Mucosa of descending colon (tissue), 3 donors: ENCODE data around the gene RTKN2. TPM values are rescaled to one million over a fixed set of nuclear protein-coding genes. Genes with fewer than 3 reads are reported as not detected.

Experiments used
- ATAC-seq: fragments of 200-7000 bp; cut with Tn5 transposase; one replicate; pipeline ENCODE4 v1.9.1; 2020; ENCODE audit warnings: mild to moderate bottlenecking, moderate library complexity
- DNase-seq, 3 donors: peaks; one replicate each; pipeline ENCODE4 v3.0.0-alpha.2; 2020
- H3K36me3 ChIP-seq: fragments of 200-600 bp; one replicate; pipeline ENCODE4 v1.8.0; 2021; ENCODE audit warnings: low read depth, mild to moderate bottlenecking
- H3K4me1 ChIP-seq: fragments of 200-600 bp; one replicate; pipeline ENCODE4 v1.8.0; 2021; ENCODE audit warnings: low read depth, mild to moderate bottlenecking
- H3K4me3 ChIP-seq: fragments of 200-600 bp; one replicate; pipeline ENCODE4 v1.8.0; 2021; ENCODE audit warnings: mild to moderate bottlenecking
- H3K9me3 ChIP-seq: fragments of 200-600 bp; one replicate; pipeline ENCODE4 v1.8.0; 2021; ENCODE audit warnings: mild to moderate bottlenecking
- CTCF ChIP-seq: fragments of 200-600 bp; IDR thresholded peaks from one replicate; pipeline ENCODE4 v1.8.0; 2022; ENCODE audit warnings: antibody characterized with exemption, mild to moderate bottlenecking
- intact Hi-C, 2 donors: fragments of 100-400 bp; cut with DNase I in 1 of 2; cut with micrococcal nuclease in 1 of 2; formaldehyde crosslinking; loops; one replicate each; pipeline versions ENCODE4 v1.11.0 to v1.11.1; 2022; cut with DNase I, micrococcal nuclease
- total RNA-seq, 3 donors: library from RNA; stranded (reverse); fragmentation: NEBNext Ultra II Directional in 2 of 3; extraction: Animal tissue kit (Norgen Biotek cat#: 25700) in 2 of 3; gene quantifications; one replicate each; pipeline versions ENCODE4 v1.2.1 to v1.2.4, GENCODE V29; 2021 to 2023
- donor health status: DM: no; HTN: no; CAD: no; lungs with moderate emphysema.
- donor health status: DM: no; HTN: no; CAD: no.
- donor health status: DM: no; HTN: yes; CAD: no.

RTKN2 gene
- total RNA-seq, 3 donors from 2014 or later, result 0.70 to 4.3 (median 1.8) TPM

GRCh38 chr10:62194924-62195674 lies 73.5 kb downstream of the RTKN2 start:
- intact Hi-C loops, result no loop called here
- Histone ChIP-seq H3K4me3 (no peak overlapping the region), H3K9me3 (no peaks in the 10 kb centered on the region), H3K4me1 (no peaks in the 10 kb centered on the region), H3K36me3 (no peaks in the 10 kb centered on the region)
- ATAC-seq, result peak; percentile 71
- no peak for TF ChIP-seq CTCF
- no peak for DNase-seq

- no peaks in the 10 kb centered on the region for H3K9me3 ChIP-seq
- TF ChIP-seq CTCF, result no peak
- no peak for DNase-seq
- no peaks in the 10 kb centered on the region for H3K4me1 ChIP-seq
- ATAC-seq, result no peak
- intact Hi-C loops, result no loop called here
- H3K36me3 ChIP-seq, result no peaks in the 10 kb centered on the region
- H3K4me3 ChIP-seq, result no peak overlapping the region
These were observed 75.2 kb downstream of the RTKN2 start for GRCh38 chr10:62193479-62193878.

GRCh38 chr10:62189131-62189530 lies 79.5 kb downstream of the RTKN2 start:
- no peak overlapping the region for H3K4me3 ChIP-seq
- no peaks in the 10 kb centered on the region for H3K36me3 ChIP-seq
- ATAC-seq (no peak), DNase-seq (no peak)
- intact Hi-C loops, result no loop called here
- H3K9me3 ChIP-seq, result no peaks in the 10 kb centered on the region
- no peaks in the 10 kb centered on the region for H3K4me1 ChIP-seq
- no peak for TF ChIP-seq CTCF

- no peak for ATAC-seq
- H3K36me3 ChIP-seq, result no peaks in the 10 kb centered on the region
- H3K4me1 ChIP-seq, result no peaks in the 10 kb centered on the region
- intact Hi-C loops, result no loop called here
- no peaks in the 10 kb centered on the region for H3K9me3 ChIP-seq
- TF ChIP-seq CTCF, result no peak
- no peak for DNase-seq
- H3K4me3 ChIP-seq, result no peak overlapping the region
These were observed 80.5 kb downstream of the RTKN2 start for GRCh38 chr10:62188021-62188616.

- no peak for ATAC-seq
These were observed 81.5 kb downstream of the RTKN2 start for GRCh38 chr10:62186999-62187675.

More at GRCh38 chr10:62186999-62187675, 81.5 kb downstream of the RTKN2 start:
- intact Hi-C loops, result no loop called here
- no peak for TF ChIP-seq CTCF
- Histone ChIP-seq H3K36me3 (no peaks in the 10 kb centered on the region), H3K9me3 (no peaks in the 10 kb centered on the region), H3K4me1 (no peaks in the 10 kb centered on the region), H3K4me3 (no peak overlapping the region)
- DNase-seq, result no peak
